Stimulated activated CD8-positive, alpha-beta memory T cell treated with anti-CD3 and anti-CD28 coated beads, Interleukin-4, amount 100 ng/mL, for 1 hour (primary cell): Measurements from ENCODE around the gene HAVCR2.
"Not testable (repeated sequence)": the region's sequence is repeated elsewhere in the genome, so short reads cannot be mapped to it uniquely, and the experiment has no call there.

Experiments
- DNase-seq, 2 donors: peaks; one replicate each; pipeline ENCODE4 v3.0.0-alpha.2; 2020; ENCODE audit warnings: low read depth in 2 of 2, low spot score in 1 of 2

HAVCR2 gene

GRCh38 chr5:157088342-157088990 lies 20.4 kb downstream of the HAVCR2 start:
- no peak for DNase-seq

- no peak for DNase-seq
These were observed 22.0 kb downstream of the HAVCR2 start for GRCh38 chr5:157086751-157087359.

- DNase-seq: no peak
These were observed 22.9 kb downstream of the HAVCR2 start for GRCh38 chr5:157085930-157086329.

- no peak for DNase-seq
These were observed 28.6 kb downstream of the HAVCR2 start for GRCh38 chr5:157080286-157080685.

- DNase-seq: no peak
These were observed 32.3 kb downstream of the HAVCR2 start for GRCh38 chr5:157076558-157076957.

- DNase-seq: no peak
These were observed 36.3 kb downstream of the HAVCR2 start for GRCh38 chr5:157072508-157072907.

- DNase-seq: no peak
These were observed 38.9 kb downstream of the HAVCR2 start for GRCh38 chr5:157069949-157070348.

GRCh38 chr5:157068785-157069184 lies 40.1 kb downstream of the HAVCR2 start:
- DNase-seq: no peak

GRCh38 chr5:157068339-157068738 lies 40.5 kb downstream of the HAVCR2 start:
- DNase-seq: no peak

- DNase-seq: no peak
These were observed 41.8 kb downstream of the HAVCR2 start for GRCh38 chr5:157067005-157067404.

- no peak for DNase-seq
These were observed 42.8 kb downstream of the HAVCR2 start for GRCh38 chr5:157066080-157066479.

- DNase-seq: no peak
These were observed 44.9 kb downstream of the HAVCR2 start for GRCh38 chr5:157063776-157064430.

GRCh38 chr5:157059891-157060290 lies 49.0 kb downstream of the HAVCR2 start:
- no peak for DNase-seq

GRCh38 chr5:157059093-157059539 lies 49.7 kb downstream of the HAVCR2 start, which contains the start of gene HAVCR1:
HAVCR1 (minus strand) TSS chr5:157059116; CDS start chr5:157057943, 1,173 bp downstream.
- no peak for DNase-seq

GRCh38 chr5:157057459-157058370 lies 51.1 kb downstream of the HAVCR2 start:
- no peak for DNase-seq

GRCh38 chr5:157056848-157057247 lies 52.0 kb downstream of the HAVCR2 start:
- not testable (repeated sequence) for DNase-seq

GRCh38 chr5:157051604-157052245 lies 57.1 kb downstream of the HAVCR2 start:
- DNase-seq: no peak

GRCh38 chr5:157050050-157050449 lies 58.8 kb downstream of the HAVCR2 start:
- no peak for DNase-seq

GRCh38 chr5:157049605-157050004 lies 59.2 kb downstream of the HAVCR2 start:
- no peak for DNase-seq

GRCh38 chr5:157047898-157048297 lies 60.9 kb downstream of the HAVCR2 start:
- no peak for DNase-seq

- not testable (repeated sequence) for DNase-seq
These were observed 61.8 kb downstream of the HAVCR2 start for GRCh38 chr5:157047016-157047415.
